Measurements from ENCODE around the gene PSAT1. TPM values are rescaled to one million over a fixed set of nuclear protein-coding genes. Genes with fewer than 3 reads are reported as not detected.
A peak's percentile ranks its signal among the peaks of the same experiment; 100 is the strongest.

PSAT1 gene
- total and polyA plus RNA-seq, 5 donors from 2014 or later, result 2.7 to 32.7 (median 19.5) TPM

- H3K4me1 Mint-ChIP-seq, result peaks cover 0 to 7% (median 0%) of the 10 kb centered on the region in 4 donors
- no peaks in the 10 kb centered on the region for H3K27me3 Mint-ChIP-seq
- H3K36me3 ChIP-seq (ENCODE audit: control insufficient read depth, insufficient read depth, low read length), result peaks cover 15% of the 10 kb centered on the region
- H3K36me3 Mint-ChIP-seq, result peaks cover 59% of the 10 kb centered on the region
- peaks cover 0 to 2% (median 0%) of the 10 kb centered on the region in 7 donors for H3K9me3 Mint-ChIP-seq
- no peak overlapping the region for H3K27ac ChIP-seq (ENCODE audit: insufficient read depth, low read length, poor library complexity, severe bottlenecking)
- H3K4me3 ChIP-seq (ENCODE audit: low read depth, low read length), result no peak overlapping the region
- no peaks in the 10 kb centered on the region for H3K9me3 ChIP-seq (ENCODE audit: control insufficient read depth in 2 of 2, low read length in 2 of 2)
- DNase-seq, result no peak
- no peak for ATAC-seq (ENCODE audit: low read depth in 2 of 2)
- no peak overlapping the region for H3K27ac Mint-ChIP-seq
- H3K27me3 ChIP-seq (ENCODE audit: control insufficient read depth, insufficient read depth, low read length), result no peaks in the 10 kb centered on the region
- H3K4me1 ChIP-seq (ENCODE audit: control insufficient read depth, insufficient read depth, low read length, poor library complexity, severe bottlenecking), result no peaks in the 10 kb centered on the region
- no peak overlapping the region for H3K4me3 Mint-ChIP-seq
Observed at GRCh38 chr9:78320875-78321496, 24.1 kb downstream of the PSAT1 start.

- H3K9me3 Mint-ChIP-seq, result peaks cover 0 to 2% (median 0%) of the 10 kb centered on the region in 7 donors
- H3K4me1 Mint-ChIP-seq, result peaks cover 0 to 7% (median 0%) of the 10 kb centered on the region in 4 donors
- H3K27me3 Mint-ChIP-seq, result no peaks in the 10 kb centered on the region
- no peak for ATAC-seq (ENCODE audit: low read depth in 2 of 2)
- no peak for DNase-seq
- H3K9me3 ChIP-seq (ENCODE audit: control insufficient read depth in 2 of 2, low read length in 2 of 2), result no peaks in the 10 kb centered on the region
- H3K4me1 ChIP-seq (ENCODE audit: control insufficient read depth, insufficient read depth, low read length, poor library complexity, severe bottlenecking), result no peaks in the 10 kb centered on the region
- H3K27ac Mint-ChIP-seq, result no peak overlapping the region
- peaks cover 53% of the 10 kb centered on the region for H3K36me3 Mint-ChIP-seq
- no peaks in the 10 kb centered on the region for H3K27me3 ChIP-seq (ENCODE audit: control insufficient read depth, insufficient read depth, low read length)
- no peak overlapping the region for H3K4me3 Mint-ChIP-seq
- H3K27ac ChIP-seq (ENCODE audit: insufficient read depth, low read length, poor library complexity, severe bottlenecking), result no peak overlapping the region
- peaks cover 15% of the 10 kb centered on the region for H3K36me3 ChIP-seq (ENCODE audit: control insufficient read depth, insufficient read depth, low read length)
- no peak overlapping the region for H3K4me3 ChIP-seq (ENCODE audit: low read depth, low read length)
Observed at GRCh38 chr9:78321505-78321904, 24.6 kb downstream of the PSAT1 start.

- ATAC-seq (ENCODE audit: low read depth in 2 of 2) (no peak), DNase-seq (no peak)
- no peaks in the 10 kb centered on the region for H3K9me3 ChIP-seq (ENCODE audit: control insufficient read depth in 2 of 2, low read length in 2 of 2)
- no peaks in the 10 kb centered on the region for H3K27me3 ChIP-seq (ENCODE audit: control insufficient read depth, insufficient read depth, low read length)
- H3K4me3 Mint-ChIP-seq, result no peak overlapping the region
- peaks cover 8% of the 10 kb centered on the region for H3K36me3 ChIP-seq (ENCODE audit: control insufficient read depth, insufficient read depth, low read length)
- H3K27me3 Mint-ChIP-seq, result no peaks in the 10 kb centered on the region
- H3K4me1 ChIP-seq (ENCODE audit: control insufficient read depth, insufficient read depth, low read length, poor library complexity, severe bottlenecking), result no peaks in the 10 kb centered on the region
- peaks cover 0 to 7% (median 0%) of the 10 kb centered on the region in 4 donors for H3K4me1 Mint-ChIP-seq
- H3K27ac Mint-ChIP-seq, result peak overlapping the region in 1 of 3 donors; percentile 16
- H3K36me3 Mint-ChIP-seq, result peaks cover 45% of the 10 kb centered on the region
- H3K9me3 Mint-ChIP-seq, result peaks cover 0 to 2% (median 0%) of the 10 kb centered on the region in 7 donors
- no peak overlapping the region for H3K4me3 ChIP-seq (ENCODE audit: low read depth, low read length)
- no peak overlapping the region for H3K27ac ChIP-seq (ENCODE audit: insufficient read depth, low read length, poor library complexity, severe bottlenecking)
Observed at GRCh38 chr9:78324068-78324650, 27.2 kb downstream of the PSAT1 start.

- Mint-ChIP-seq H3K27me3 (no peaks in the 10 kb centered on the region), H3K4me3 (no peak overlapping the region)
- no peaks in the 10 kb centered on the region for H3K9me3 ChIP-seq (ENCODE audit: control insufficient read depth in 2 of 2, low read length in 2 of 2)
Observed at GRCh38 chr9:78324682-78325081, 27.8 kb downstream of the PSAT1 start.

GRCh38 chr9:78325343-78325742, 28.4 kb downstream of the PSAT1 start:
- Histone ChIP-seq H3K27me3 (ENCODE audit: control insufficient read depth, insufficient read depth, low read length) (no peaks in the 10 kb centered on the region), H3K9me3 (ENCODE audit: control insufficient read depth in 2 of 2, low read length in 2 of 2) (no peaks in the 10 kb centered on the region), H3K4me3 (ENCODE audit: low read depth, low read length) (no peak overlapping the region), H3K4me1 (ENCODE audit: control insufficient read depth, insufficient read depth, low read length, poor library complexity, severe bottlenecking) (no peaks in the 10 kb centered on the region), H3K36me3 (ENCODE audit: control insufficient read depth, insufficient read depth, low read length) (peaks cover 8% of the 10 kb centered on the region), H3K27ac (ENCODE audit: insufficient read depth, low read length, poor library complexity, severe bottlenecking) (no peak overlapping the region)
- DNase-seq (peak in 1 of 3 donors; percentile 5), ATAC-seq (ENCODE audit: low read depth in 2 of 2) (no peak)
- Mint-ChIP-seq H3K4me1 (peaks cover 0 to 7% (median 0%) of the 10 kb centered on the region in 4 donors), H3K27ac (no peak overlapping the region), H3K36me3 (peaks cover 41% of the 10 kb centered on the region), H3K4me3 (no peak overlapping the region), H3K27me3 (no peaks in the 10 kb centered on the region), H3K9me3 (no peaks in the 10 kb centered on the region)

More at GRCh38 chr9:78324682-78325081, 27.8 kb downstream of the PSAT1 start:
- no peak overlapping the region for H3K27ac ChIP-seq (ENCODE audit: insufficient read depth, low read length, poor library complexity, severe bottlenecking)
- H3K27ac Mint-ChIP-seq, result no peak overlapping the region
- no peak for ATAC-seq (ENCODE audit: low read depth in 2 of 2)
- no peaks in the 10 kb centered on the region for H3K4me1 ChIP-seq (ENCODE audit: control insufficient read depth, insufficient read depth, low read length, poor library complexity, severe bottlenecking)
- H3K9me3 Mint-ChIP-seq, result peaks cover 0 to 2% (median 0%) of the 10 kb centered on the region in 7 donors
- peaks cover 43% of the 10 kb centered on the region for H3K36me3 Mint-ChIP-seq
- DNase-seq, result no peak
- H3K4me1 Mint-ChIP-seq, result peaks cover 0 to 7% (median 0%) of the 10 kb centered on the region in 4 donors
- no peaks in the 10 kb centered on the region for H3K27me3 ChIP-seq (ENCODE audit: control insufficient read depth, insufficient read depth, low read length)
- no peak overlapping the region for H3K4me3 ChIP-seq (ENCODE audit: low read depth, low read length)
- peaks cover 8% of the 10 kb centered on the region for H3K36me3 ChIP-seq (ENCODE audit: control insufficient read depth, insufficient read depth, low read length)

GRCh38 chr9:78325846-78326360, 29.0 kb downstream of the PSAT1 start:
- no peak overlapping the region for H3K4me3 ChIP-seq (ENCODE audit: low read depth, low read length)
- H3K4me3 Mint-ChIP-seq, result no peak overlapping the region
- peaks cover 8% of the 10 kb centered on the region for H3K36me3 ChIP-seq (ENCODE audit: control insufficient read depth, insufficient read depth, low read length)
- no peaks in the 10 kb centered on the region for H3K27me3 Mint-ChIP-seq
- no peaks in the 10 kb centered on the region for H3K9me3 ChIP-seq (ENCODE audit: control insufficient read depth in 2 of 2, low read length in 2 of 2)
- H3K27ac Mint-ChIP-seq, result no peak overlapping the region
- no peaks in the 10 kb centered on the region for H3K27me3 ChIP-seq (ENCODE audit: control insufficient read depth, insufficient read depth, low read length)
- no peaks in the 10 kb centered on the region for H3K4me1 ChIP-seq (ENCODE audit: control insufficient read depth, insufficient read depth, low read length, poor library complexity, severe bottlenecking)
- no peak overlapping the region for H3K27ac ChIP-seq (ENCODE audit: insufficient read depth, low read length, poor library complexity, severe bottlenecking)
- peaks cover 0 to 7% (median 0%) of the 10 kb centered on the region in 4 donors for H3K4me1 Mint-ChIP-seq
- H3K36me3 Mint-ChIP-seq, result peaks cover 42% of the 10 kb centered on the region
- no peak for DNase-seq
- H3K9me3 Mint-ChIP-seq, result no peaks in the 10 kb centered on the region
- ATAC-seq (ENCODE audit: low read depth in 2 of 2), result no peak

- H3K27ac Mint-ChIP-seq, result no peak overlapping the region
- DNase-seq (no peak), ATAC-seq (ENCODE audit: low read depth in 2 of 2) (no peak)
- Histone ChIP-seq H3K4me3 (ENCODE audit: low read depth, low read length) (no peak overlapping the region), H3K9me3 (ENCODE audit: control insufficient read depth in 2 of 2, low read length in 2 of 2) (no peaks in the 10 kb centered on the region), H3K36me3 (ENCODE audit: control insufficient read depth, insufficient read depth, low read length) (peaks cover 8% of the 10 kb centered on the region), H3K4me1 (ENCODE audit: control insufficient read depth, insufficient read depth, low read length, poor library complexity, severe bottlenecking) (no peaks in the 10 kb centered on the region), H3K27ac (ENCODE audit: insufficient read depth, low read length, poor library complexity, severe bottlenecking) (no peak overlapping the region), H3K27me3 (ENCODE audit: control insufficient read depth, insufficient read depth, low read length) (no peaks in the 10 kb centered on the region)
- H3K4me3 Mint-ChIP-seq, result no peak overlapping the region
- H3K9me3 Mint-ChIP-seq, result no peaks in the 10 kb centered on the region
- peaks cover 43% of the 10 kb centered on the region for H3K36me3 Mint-ChIP-seq
- peaks cover 0 to 7% (median 2%) of the 10 kb centered on the region in 4 donors for H3K4me1 Mint-ChIP-seq
- H3K27me3 Mint-ChIP-seq, result no peaks in the 10 kb centered on the region
Observed at GRCh38 chr9:78326564-78326963, 29.6 kb downstream of the PSAT1 start.
